G401.6 (cell line): ENCODE results near the gene P2RX4.
"Not testable (repeated sequence)": the region's sequence is repeated elsewhere in the genome, so short reads cannot be mapped to it uniquely, and the experiment has no call there.

ENCODE experiments used
- FAIRE-seq: peaks from 2 replicates; lab custom pipeline; 2012; peaks lifted over from hg19 to GRCh38; lab: Jason Lieb, UNC

P2RX4 gene

DNA sequence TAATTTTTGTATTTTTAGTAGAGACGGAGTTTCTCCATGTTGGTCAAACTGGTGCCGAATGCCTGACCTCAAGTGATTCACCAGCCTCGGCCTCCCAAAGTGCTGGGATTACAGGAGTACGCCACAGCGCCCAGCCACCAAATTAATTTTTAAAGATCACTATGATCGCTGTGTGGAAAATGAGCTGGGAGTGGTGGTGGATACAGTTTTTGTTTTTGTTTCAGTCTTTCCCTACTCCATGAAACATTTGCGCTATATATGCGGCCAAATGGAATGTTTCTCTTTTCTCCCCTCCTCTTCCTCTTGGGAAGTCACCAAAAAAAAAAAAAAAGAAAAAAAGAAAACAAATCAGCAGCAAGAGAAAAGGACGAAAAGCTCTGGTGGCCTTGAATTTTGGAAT is 20.8 kb upstream of the P2RX4 start:
- FAIRE-seq, result no peak

DNA sequence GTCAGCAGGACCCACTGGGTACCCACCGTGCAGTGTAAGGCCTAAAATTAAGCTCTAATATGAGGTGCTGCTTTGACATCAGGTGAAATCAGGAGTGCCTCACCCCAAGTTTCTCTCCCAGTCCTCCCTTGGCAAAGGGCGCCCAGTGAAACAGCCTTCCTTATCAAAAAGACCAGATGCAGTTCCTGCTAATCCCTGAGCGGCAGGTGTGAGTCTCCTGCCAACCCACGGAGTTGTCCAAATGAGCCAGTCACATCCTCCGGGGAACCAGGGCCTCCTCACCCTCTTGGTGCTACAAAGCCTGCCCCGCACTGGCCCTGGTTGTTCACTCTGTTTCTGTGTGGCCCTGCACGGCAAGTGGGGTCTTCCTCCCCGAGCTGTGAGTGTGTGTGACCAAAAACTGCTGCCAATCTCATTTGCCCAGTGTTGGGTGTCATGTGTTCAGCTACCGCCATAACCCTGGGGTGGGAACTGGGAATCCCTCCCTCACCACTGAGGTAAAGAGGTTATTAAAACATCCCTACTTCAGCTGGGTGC is 20.2 kb upstream of the P2RX4 start:
- no peak for FAIRE-seq

DNA sequence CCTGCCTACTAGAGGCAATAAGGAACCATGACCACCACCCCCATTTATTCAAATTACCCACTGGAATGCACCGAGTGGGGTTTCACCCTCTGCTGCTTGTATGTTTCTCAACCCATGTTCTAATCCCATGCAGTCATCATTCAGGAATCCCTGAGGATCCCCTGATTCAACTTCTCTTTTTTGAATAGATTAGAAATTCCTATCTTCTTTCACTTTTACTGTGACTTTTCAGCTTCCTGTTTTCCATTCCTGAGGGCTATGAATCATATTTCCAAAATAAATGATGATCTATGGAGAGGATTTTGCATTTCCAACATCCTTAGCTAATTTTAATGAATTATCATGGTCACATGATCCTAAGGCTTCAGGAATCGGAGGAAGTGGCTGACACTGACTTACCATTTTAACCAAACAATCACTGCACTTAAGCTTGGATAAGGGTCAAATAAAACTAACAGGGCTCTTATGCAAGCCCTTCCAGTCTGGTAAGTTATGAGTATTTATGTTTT is 19.4 kb upstream of the P2RX4 start:
- no peak for FAIRE-seq

DNA sequence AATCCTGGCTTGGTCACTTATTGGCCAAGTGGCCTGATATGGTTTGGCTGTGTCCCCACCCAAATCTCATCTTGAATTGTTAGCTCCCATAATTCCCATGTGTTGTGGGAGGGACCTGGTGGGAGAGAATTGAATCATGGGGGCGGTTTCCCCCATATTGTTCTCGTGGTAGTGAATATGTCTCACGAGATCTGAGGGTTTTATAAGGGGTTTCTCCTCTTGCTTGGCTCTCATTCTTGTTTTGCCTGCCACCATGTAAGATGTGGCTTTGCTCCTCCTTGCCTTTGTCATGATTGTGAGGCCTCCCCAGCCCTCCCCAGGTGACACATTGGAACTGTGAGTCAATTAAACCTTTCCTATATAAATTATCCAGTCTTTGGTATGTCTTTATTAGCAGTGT is 18.8 kb upstream of the P2RX4 start:
- no peak for FAIRE-seq

DNA sequence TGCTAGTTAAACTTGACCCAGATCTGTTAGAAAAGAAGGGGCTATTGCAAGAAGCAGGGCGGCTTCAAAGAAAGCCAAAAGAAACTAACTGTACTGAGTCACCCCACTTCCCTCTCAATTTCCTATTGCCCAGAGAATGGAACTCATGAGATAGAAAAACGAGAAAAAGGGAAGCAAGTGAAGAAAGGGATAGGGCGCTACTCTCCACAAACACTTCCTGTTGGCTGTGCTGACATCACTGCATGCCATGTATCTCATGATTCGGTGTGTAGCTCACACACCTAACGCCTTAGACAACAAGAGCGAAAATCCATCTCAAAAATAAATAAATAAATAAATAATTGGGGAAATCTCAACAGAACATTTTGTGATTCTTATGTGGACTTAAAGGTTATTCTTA is 13.0 kb upstream of the P2RX4 start:
- no peak for FAIRE-seq

DNA sequence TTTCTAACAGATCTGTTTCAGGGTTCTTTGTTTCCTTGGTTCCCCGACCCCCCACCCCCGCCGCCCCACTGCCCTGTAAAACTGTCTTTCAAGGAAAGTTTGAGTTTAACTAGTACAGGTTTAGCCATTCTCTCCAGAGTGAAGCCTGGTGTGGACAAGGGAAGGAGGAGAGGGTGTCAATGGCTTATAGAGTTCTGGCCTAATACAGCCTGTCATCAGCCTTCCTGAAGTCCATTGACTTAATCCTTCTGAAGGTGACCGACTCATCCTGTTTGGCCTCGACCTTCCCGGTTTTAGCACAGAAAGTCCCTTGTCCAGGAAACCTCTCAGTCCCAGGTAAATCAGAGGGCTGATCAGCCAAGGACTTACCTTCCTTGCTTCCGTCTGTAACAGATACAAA is 11.0 kb upstream of the P2RX4 start:
- FAIRE-seq, result no peak

DNA sequence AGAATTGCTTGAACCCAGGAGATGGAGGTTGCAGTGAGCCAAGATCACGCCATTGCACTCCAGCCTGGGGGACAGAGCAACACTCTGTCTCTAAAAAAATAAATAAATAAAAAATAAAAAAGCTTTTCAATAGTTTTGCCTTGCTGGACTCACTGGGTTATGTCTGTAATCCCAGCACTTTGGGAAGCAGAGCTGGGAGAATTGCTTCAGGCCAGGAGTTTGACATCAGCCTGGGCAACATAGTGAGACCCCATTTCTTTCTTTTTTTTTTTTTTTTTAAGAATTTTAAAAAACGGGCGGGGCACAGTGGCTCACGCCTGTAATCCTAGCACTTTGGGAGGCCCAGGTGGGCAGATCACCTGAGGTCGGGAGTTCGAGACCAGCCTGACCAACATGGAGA is 8.8 kb upstream of the P2RX4 start:
- FAIRE-seq, result not testable (repeated sequence)

DNA sequence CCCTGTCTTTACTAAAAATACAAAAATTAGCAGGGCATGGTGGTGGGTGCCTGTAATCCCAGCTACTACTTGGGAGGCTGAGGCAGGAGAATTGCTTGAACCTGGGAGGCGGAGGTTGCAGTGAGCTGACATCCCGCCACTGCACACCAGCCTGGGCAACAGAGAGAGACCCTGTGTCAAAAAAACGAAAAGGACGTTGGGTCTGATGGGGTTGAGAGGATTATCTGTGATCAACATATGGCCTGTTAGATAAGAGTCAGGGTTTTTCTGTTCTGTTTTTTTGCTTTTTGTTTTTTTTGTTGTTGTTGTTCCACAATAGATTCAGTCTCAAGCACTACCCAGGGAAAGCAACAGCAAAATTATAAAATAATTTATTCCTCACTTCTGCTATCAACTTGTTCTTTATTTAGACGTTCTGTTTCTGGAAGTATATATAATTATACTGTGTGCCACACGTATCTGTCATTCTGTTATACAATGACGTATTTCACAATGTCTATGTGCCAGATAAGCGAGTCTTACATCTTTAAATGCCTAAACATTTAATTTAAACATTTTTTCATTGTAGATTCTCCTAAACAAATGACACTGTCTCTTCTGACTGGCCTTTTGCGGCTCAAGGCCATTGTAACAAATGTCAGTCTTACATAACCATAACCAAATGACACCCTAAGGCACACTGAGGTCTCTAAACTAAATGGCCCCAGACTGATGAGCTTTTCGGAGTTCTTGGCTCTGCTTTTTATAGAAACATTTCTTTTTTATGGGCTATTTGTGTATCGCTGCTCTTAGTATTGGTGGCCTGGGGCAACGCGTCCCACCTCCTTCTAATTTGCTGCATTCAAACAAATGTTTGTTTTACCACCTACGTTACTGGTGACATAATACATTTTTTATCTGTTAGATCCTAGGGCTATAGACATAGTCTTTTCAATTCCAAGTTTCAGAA is 7.2 kb upstream of the P2RX4 start:
- no peak for FAIRE-seq

DNA sequence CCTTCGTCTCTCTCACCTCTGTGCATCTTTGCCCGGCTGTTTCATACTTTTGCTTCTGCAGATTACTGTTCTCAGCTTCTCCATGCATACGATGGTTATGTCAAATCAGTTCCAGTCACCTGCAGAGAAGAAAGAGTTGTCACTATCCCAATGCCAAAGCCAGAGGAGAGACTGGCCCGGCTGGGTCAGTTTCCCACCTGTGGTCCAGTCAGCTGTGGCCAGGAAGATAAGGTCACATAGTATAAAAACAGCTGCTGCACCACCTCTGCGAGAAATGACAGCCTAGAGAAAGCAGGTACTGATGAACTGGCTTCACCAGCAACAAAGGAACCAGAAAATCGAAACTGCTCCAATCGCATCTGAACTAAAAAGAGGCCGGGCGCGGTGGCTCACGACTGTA is 6.4 kb upstream of the P2RX4 start:
- no peak for FAIRE-seq

DNA sequence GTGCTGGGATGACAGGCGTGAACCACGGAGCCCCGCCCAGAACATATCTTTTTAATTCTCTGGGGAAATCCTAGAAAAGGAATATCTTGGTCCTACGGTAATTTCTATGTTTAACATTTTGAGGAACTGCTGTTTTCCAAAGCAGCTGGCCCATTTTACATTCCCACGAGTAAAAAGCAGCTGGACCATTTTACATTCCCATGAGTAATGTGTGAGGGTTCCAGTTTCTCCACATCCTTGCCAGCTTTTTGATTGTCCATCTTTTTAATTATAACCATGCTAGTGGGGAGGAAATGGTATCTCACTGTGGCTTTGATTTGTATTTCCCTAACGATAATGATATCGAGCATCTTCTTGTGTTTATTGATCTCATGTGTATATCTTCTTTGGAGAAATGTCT is 4.4 kb upstream of the P2RX4 start:
- FAIRE-seq, result no peak

DNA sequence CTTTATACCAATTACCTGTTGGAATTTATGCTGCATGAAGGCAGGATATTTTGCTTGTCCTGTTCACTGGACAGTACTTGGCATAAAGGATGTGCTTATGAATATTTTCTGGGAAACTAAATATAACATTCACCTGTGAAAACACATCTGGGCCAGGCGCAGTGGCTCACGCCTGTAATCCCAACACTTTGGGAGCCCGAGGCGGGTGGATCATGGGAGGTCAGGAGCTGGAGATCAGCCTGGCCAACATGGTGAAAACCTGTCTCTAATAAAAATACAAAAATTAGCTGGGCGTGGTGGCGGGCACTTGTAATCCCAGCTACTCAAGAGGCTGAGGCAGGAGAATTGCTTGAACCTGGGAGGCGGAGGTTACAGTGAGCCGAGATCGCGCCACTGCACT is 1.4 kb upstream of the P2RX4 start:
- not testable (repeated sequence) for FAIRE-seq

DNA sequence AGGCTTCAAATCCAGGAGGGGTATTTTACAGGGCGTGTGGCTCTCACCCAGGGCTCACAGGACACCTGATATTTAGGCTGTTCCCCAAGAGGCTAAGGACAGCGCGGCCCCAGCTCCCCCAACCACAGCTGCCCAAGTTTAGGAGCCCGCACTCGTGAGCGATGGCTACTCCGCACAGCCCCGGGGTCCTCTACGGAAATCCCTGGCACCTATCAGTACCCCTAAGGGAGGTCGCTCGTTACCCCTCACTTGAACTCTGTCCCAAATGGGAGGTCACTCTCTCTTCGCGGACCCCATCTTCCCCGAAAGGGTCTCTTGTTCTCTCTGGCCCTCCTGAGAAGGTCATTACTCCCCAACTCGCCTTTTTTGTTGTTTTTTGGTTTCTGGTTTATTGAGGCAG is 708 bp upstream of the P2RX4 start:
- FAIRE-seq, result no peak

DNA sequence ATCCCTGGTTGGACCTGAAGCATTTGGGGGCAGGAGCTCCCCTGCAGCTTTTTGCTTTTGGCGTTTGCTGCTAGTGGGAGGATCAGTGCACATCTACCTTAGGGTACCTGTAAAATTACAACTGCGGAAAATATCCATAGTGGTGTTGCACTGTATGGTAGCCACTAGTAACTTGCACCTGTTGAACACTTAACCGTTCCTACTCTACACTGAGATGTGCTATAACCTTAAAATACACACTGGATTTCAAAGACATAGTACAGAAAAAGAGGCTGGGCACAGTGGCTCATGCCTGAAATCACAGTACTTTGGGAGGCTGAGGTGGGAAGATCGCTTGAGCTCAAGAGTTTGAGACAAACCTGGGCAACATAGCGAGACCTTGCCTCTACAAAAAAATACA is 2.9 kb downstream of the P2RX4 start:
- FAIRE-seq, result no peak

DNA sequence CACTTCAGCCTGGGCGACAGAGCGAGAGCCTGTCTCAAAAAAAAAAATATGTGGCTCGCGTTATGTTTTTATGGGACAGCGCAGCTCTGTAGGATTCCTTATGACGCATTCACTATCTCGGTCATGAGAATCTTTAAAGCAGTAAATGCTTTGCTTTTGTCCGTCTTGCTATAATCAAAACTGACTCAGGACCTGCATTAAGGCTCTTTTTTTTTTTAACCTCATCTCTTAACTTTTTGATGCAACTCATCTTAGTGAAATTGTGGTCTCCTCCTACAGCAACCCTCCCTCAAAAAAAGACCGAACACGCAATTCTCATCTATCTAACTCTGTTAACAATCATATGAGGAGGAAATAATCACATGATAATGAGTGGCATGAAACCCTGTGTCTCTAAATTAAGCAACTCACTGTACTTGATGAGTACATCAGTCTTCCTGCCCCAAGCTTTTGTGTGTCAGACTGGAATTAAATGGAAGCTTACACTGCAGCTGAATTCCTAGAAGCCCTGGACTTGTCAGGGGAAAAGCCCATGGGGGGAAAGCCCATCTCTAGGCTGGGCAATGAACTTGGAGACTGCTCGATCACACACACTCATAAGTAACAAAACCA is 4.3 kb downstream of the P2RX4 start:
- no peak for FAIRE-seq

DNA sequence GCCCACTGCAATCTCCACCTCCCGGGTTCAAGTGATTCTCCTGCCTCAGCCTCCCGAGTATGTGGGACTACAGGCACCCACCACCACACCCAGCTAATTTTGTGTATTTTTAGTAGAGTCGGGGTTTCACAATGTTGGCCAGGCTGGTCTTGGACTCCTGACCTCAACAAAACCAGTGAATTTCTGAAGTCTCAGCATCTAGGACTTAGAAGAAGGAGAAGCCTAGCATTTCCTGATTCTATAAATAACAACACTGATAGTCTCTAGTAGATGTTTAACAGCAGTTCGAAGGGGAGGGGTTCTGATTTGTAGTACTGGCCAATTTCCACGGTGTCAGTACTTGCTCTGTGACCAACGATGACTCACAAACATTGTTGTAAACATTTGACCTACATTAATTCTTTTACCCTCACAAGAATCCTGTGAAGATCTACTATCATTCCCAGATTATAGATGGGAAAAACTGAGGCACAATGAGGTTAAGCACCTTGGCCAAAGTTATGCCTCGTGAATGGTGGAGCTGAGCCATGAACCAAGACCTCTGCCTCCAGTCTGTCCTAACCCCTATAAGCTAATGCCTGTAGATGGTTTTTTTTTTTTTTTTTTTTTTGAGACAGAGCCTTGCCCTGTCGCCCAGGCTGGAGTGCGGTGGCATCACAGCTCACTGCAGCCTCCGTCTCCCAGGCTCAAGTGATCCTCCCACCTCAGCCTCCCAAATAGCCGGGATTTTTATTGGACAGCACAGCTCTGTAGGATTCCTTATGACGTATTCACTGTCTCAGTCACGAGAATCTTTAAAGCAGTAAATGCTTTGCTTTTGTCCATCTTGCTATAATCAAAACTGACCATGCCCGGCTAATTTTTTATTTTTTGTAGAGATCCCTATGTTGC is 5.2 kb downstream of the P2RX4 start:
- FAIRE-seq, result no peak

DNA sequence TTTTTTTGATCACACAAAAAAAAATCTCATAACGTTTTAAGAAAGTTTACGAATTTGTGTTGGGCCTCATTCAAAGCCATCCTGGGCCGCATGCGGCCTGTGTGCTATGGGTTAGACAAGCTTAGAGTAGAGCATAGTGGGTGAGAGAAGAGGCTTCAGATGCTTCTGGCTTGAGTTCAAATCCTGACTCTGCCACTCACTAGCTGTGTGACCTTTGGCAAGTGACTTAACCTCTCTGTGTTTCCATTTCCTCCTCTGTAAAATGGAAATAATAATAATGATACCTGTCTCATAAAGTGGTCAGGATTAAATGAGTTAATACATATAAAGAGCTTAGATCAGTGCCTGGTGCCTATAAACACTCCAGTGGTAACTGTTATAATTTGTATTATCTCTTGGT is 6.2 kb downstream of the P2RX4 start:
- no peak for FAIRE-seq

DNA sequence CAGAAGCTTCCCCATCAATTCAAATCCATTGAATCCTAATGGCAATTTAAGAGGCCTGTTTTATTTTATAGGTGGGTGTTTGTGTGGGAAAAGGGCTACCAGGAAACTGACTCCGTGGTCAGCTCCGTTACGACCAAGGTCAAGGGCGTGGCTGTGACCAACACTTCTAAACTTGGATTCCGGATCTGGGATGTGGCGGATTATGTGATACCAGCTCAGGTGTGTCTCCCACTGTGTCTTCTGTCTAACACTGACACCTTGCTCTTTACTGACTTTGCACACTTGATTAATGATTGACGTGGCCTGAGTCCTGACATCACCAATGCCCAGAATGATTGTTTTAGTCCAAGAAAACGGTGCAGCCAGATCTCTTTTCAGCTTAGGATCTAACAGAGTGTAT is 7.1 kb downstream of the P2RX4 start:
- no peak for FAIRE-seq

DNA sequence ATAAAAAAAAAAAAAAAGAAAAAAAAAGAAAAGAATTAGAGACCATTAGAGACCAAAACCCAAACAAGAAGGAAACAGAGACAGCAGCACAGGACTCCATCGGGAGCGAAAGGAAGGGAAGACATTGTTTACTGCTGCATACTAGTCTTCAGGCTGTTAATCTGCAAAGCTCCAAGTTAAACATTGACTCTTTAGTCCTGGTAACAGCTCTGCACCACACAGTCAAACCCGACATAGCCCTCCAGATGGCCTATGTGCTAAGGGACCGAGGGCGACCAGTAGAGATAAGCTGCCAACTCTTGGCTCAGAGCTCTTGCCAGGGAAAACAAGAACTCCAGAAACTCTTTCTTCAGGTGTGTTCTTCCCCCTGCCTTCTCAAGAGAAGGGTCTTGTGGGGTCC is 7.8 kb downstream of the P2RX4 start:
- FAIRE-seq, result no peak

DNA sequence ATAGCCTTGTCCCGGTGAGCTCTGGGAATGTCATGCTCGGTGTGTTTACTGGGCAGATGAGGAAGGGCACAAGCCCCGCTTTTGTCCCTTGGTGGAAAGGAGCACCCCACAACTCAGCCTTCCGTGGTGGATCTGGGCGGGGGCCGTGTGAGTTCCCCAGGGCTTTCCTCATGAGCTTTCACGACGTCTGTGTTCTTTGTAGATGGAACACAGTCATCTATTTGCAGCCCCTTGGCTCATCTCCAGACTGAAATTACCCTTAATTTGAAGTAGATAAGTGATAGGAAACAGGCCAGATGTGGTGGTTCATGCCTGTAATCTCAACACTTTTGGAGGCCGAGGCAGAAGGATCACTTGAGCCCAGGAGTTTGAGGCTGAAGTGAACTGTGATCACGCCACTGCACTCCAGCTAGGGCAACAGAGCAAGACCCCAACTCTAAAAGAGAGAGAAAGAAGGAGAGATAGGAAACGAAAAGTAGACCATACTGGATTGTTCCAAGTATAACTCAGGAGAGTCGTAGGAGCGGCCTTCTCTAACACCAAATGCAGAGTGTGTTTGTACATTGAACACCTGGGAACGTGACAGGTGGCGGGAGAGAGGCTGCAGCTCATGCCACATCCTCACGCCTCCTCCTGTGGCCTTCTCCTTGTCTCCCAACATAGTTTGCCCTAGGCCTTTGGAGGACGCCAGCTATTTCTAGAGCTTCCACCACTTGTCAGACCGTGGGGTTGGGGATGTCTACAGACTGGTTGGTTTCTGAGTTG is 8.8 kb downstream of the P2RX4 start:
- FAIRE-seq, result no peak

DNA sequence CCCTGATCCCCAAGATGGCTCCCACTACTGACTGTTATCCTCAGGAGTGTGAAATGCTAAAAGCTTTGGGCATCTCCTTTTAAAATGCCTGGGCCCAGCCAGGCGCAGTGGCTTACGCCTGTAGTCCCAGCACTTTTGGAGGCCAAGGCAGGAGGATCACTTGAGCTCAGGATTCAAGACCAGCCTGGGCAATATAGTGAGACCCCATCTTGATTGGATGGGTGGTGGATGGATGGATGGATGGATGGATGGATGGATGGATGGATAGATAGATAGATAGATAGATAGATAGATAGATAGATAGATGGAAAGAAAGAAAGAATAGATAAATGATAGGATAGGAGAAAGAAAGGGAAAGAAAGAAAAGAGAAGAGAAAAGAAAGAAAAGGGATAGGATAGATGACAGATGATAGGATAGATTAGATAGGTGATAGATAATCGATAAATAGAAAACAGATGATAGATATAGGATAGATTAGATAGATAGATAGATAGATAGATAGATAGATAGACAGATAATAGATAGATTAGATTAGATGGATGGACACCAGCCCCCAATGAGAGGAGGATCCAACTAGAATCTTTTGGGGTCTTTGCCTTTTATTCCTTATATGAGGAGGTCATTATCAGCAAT is 9.5 kb downstream of the P2RX4 start:
- FAIRE-seq, result no peak

DNA sequence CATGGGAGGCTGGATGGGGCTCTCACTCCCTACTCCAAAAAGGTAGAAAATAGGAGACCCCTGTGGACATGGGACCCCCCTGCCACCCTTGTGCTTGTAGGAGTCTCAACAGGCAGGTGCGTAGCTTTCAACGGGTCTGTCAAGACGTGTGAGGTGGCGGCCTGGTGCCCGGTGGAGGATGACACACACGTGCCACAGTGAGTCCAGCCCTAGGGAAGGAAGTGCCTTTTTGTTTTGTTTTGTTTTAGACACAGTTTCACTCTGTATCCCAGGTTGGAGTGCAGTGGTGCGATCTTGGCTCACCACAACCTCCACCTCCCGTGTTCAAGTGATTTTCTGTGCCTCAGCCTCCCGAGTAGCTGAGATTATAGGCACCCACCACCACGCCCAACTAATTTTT is 12.9 kb downstream of the P2RX4 start:
- FAIRE-seq, result no peak
